IMR-90 (cell line): ENCODE data around the gene TMEM218. TPM values are rescaled to one million over a fixed set of nuclear protein-coding genes. Genes with fewer than 3 reads are reported as not detected.

Experiments used
- ATAC-seq: fragments of 200-7000 bp; cut with Tn5 transposase; 2 replicates; pipeline ENCODE4 v1.9.1; 2020; ENCODE audit warnings: low read depth, mild to moderate bottlenecking, moderate library complexity
- BruUV-seq: library from RNA; stranded (reverse); fragments of 400-500 nt; replicated peaks from 2 replicates; lab custom pipeline; 2021; lab: Mats Ljungman, UMichigan
- CTCF ChIA-PET: fragments of 300-600 bp; formaldehyde crosslinking; extraction: SDS; loops from one replicate; lab custom pipeline; 2021; ENCODE audit warnings: antibody characterized with exemption; lab: Yijun Ruan, JAX
- POLR2A ChIA-PET: fragments of 300-600 bp; sonication (Branson Sonifier 250); formaldehyde crosslinking; loops from one replicate; lab custom pipeline; 2022; ENCODE audit warnings: antibody characterized with exemption; ENCODE audit not compliant: unreplicated experiment; lab: Charles Lee
- DNase-seq: peaks from one replicate; pipeline ENCODE4 v3.0.0; 2013
- H2AFZ ChIP-seq: replicated peaks from 2 replicates; pipeline ENCODE3; 2013; ENCODE audit warnings: low read length, mild to moderate bottlenecking; ENCODE audit not compliant: poor library complexity
- H2AK5ac ChIP-seq: 2 replicates; pipeline ENCODE4 v1.6.1; 2013; ENCODE audit warnings: low read depth, low read length, inconsistent platforms
- H2AK9ac ChIP-seq: replicated peaks from 2 replicates; pipeline ENCODE3; 2013; ENCODE audit warnings: mild to moderate bottlenecking, low read depth, low read length, moderate library complexity; ENCODE audit not compliant: poor library complexity
- H2BK120ac ChIP-seq: 2 replicates; pipeline ENCODE4 v1.6.1; 2013; ENCODE audit warnings: low read depth, low read length, inconsistent platforms
- H2BK15ac ChIP-seq: 3 replicates; pipeline ENCODE4 v1.6.1; 2013; ENCODE audit warnings: low read depth, low read length, inconsistent platforms
- H2BK20ac ChIP-seq: 2 replicates; pipeline ENCODE4 v1.6.1; 2013; ENCODE audit warnings: low read depth, mild to moderate bottlenecking, inconsistent platforms, low read length, moderate library complexity
- H2BK5ac ChIP-seq: 2 replicates; pipeline ENCODE4 v1.6.1; 2013; ENCODE audit warnings: mild to moderate bottlenecking, low read depth, low read length, inconsistent platforms; ENCODE audit not compliant: poor library complexity, severe bottlenecking
- H3K14ac ChIP-seq: replicated peaks from 2 replicates; pipeline ENCODE4 v1.6.1; 2013; ENCODE audit warnings: low read depth, low read length, inconsistent platforms
- H3K18ac ChIP-seq: 2 replicates; pipeline ENCODE4 v1.6.1; 2013; ENCODE audit warnings: low read depth, low read length, control low read depth
- H3K23ac ChIP-seq: 2 replicates; pipeline ENCODE4 v1.6.1; 2013; ENCODE audit warnings: low read depth, low read length, inconsistent platforms
- H3K27ac ChIP-seq: 2 replicates; pipeline ENCODE4 v1.5.1; 2013; ENCODE audit warnings: mild to moderate bottlenecking, control low read depth, low read length; ENCODE audit not compliant: insufficient read depth
- H3K27me3 ChIP-seq: 2 replicates; pipeline ENCODE4 v1.6.1; 2013; ENCODE audit warnings: low read length; ENCODE audit not compliant: control insufficient read depth, insufficient read depth
- H3K36me3 ChIP-seq: 2 replicates; pipeline ENCODE4 v1.6.1; 2013; ENCODE audit warnings: low read length, mixed read lengths; ENCODE audit not compliant: control insufficient read depth, insufficient read depth
- H3K4ac ChIP-seq: 2 replicates; pipeline ENCODE4 v1.6.1; 2013; ENCODE audit warnings: low read depth, low read length, inconsistent platforms
- H3K4me1 ChIP-seq: 2 replicates; pipeline ENCODE4 v1.6.1; 2013; ENCODE audit warnings: low read length, mixed read lengths; ENCODE audit not compliant: control insufficient read depth, insufficient read depth
- H3K4me2 ChIP-seq: 2 replicates; pipeline ENCODE4 v1.6.1; 2013; ENCODE audit warnings: low read depth, mild to moderate bottlenecking, control low read depth, low read length, moderate library complexity
- H3K4me3 ChIP-seq: 2 replicates; pipeline ENCODE4 v1.5.1; 2013; ENCODE audit warnings: low read depth, mild to moderate bottlenecking, control low read depth, low read length, moderate library complexity; ENCODE audit not compliant: insufficient read depth
- H3K56ac ChIP-seq: 2 replicates; pipeline ENCODE4 v1.6.1; 2013; ENCODE audit warnings: low read length, inconsistent platforms; ENCODE audit not compliant: insufficient read depth; ENCODE audit errors: extremely low read depth
- H3K79me1 ChIP-seq, 2 experiments: 2 replicates each; pipeline ENCODE4 v1.6.1; 2013; ENCODE audit warnings: low read length in 2 of 2, inconsistent platforms in 1 of 2, low read depth in 1 of 2
- H3K9ac ChIP-seq: 2 replicates; pipeline ENCODE4 v1.6.1; 2013; ENCODE audit warnings: low read depth, low read length, control low read depth
- H3K9me1 ChIP-seq: 2 replicates; pipeline ENCODE4 v1.6.1; 2013; ENCODE audit warnings: low read length, inconsistent platforms; ENCODE audit not compliant: insufficient read depth
- H3K9me3 ChIP-seq: 2 replicates; pipeline ENCODE4 v1.6.1; 2013; ENCODE audit warnings: low read length; ENCODE audit not compliant: control insufficient read depth, insufficient read depth
- H4K20me1 ChIP-seq: 2 replicates; pipeline ENCODE4 v1.6.1; 2013; ENCODE audit warnings: low read length, inconsistent platforms; ENCODE audit not compliant: insufficient read depth
- H4K5ac ChIP-seq: 2 replicates; pipeline ENCODE4 v1.6.1; 2013; ENCODE audit warnings: mild to moderate bottlenecking, low read depth, low read length, control low read depth
- H4K8ac ChIP-seq, 2 experiments: 2 replicates each; pipeline ENCODE4 v1.6.1; 2013; ENCODE audit warnings: low read depth in 2 of 2, low read length in 2 of 2, control low read depth in 1 of 2, inconsistent platforms in 1 of 2
- H4K91ac ChIP-seq: 2 replicates; pipeline ENCODE4 v1.6.1; 2013; ENCODE audit warnings: low read depth, low read length, inconsistent platforms; ENCODE audit not compliant: insufficient read depth
- BHLHE40 ChIP-seq: fragments of 150-350 bp; IDR thresholded peaks from 2 replicates; pipeline ENCODE4 v1.6.1; 2016; ENCODE audit warnings: mild to moderate bottlenecking, low read depth, low read length
- CHD1 ChIP-seq: IDR thresholded peaks from 2 replicates; pipeline ENCODE4 v1.6.1; 2012; ENCODE audit warnings: low read depth, low read length, improper control_type of control experiment
- FOS ChIP-seq: fragments of 150-350 bp; IDR thresholded peaks from 2 replicates; pipeline ENCODE4 v1.6.1; 2016; ENCODE audit warnings: low read depth, low read length
- USF2 ChIP-seq: fragments of 150-350 bp; IDR thresholded peaks from 2 replicates; pipeline ENCODE4 v1.6.1; 2017; ENCODE audit warnings: mild to moderate bottlenecking, antibody characterized with exemption, low read length, low read depth
- WGBS, 2 experiments: methylation state at CpG; one replicate each; pipeline versions ENCODE4 v1.1.5 to v1.1.7; 2013; ENCODE audit warnings: missing lambda C conversion rate in 2 of 2; ENCODE audit not compliant: insufficient read length in 1 of 2; ENCODE audit errors: extremely low coverage in 2 of 2; 5-methylcytosine and 5-hydroxymethylcytosine counted together
- dilution Hi-C: fragments of 300-500 bp; cut with HindIII; formaldehyde crosslinking; loops from one replicate; pipeline ENCODE4 v1.14.3; 2018; ENCODE audit warnings: low sequenced_read_pairs; ENCODE audit not compliant: unreplicated experiment
- in situ Hi-C: fragments of 300-500 bp; cut with MboI; formaldehyde crosslinking; loops from 3 replicates; pipeline ENCODE4 v1.14.3; 2019; ENCODE audit warnings: low sequenced_read_pairs, inconsistent platforms, mixed read lengths
- intact Hi-C: fragments of 100-400 bp; cut with micrococcal nuclease; formaldehyde crosslinking; loops from 2 replicates; pipeline ENCODE4 v1.10.0; 2022
- polyA plus RNA-seq, 3 experiments: library from polyadenylated mRNA; depleted of rRNA; stranded (reverse); fragments of >200 nt; gene quantifications; 2 replicates each; pipeline ENCODE4 v1.2.3, GENCODE V29; 2012; ENCODE audit warnings: low replicate concordance in 1 of 3
- total RNA-seq: library from RNA; depleted of rRNA; stranded (reverse); fragments of >200 nt; gene quantifications from 2 replicates; pipeline ENCODE4 v1.2.3, GENCODE V29; 2012

The TMEM218 gene
- total and polyA plus RNA-seq, 2 of the 4 experiments (the other 2 are of a cell fraction), result 19.4 to 23.0 TPM

GRCh38 chr11:125148743-125149142, 37.3 kb upstream of the TMEM218 start:
- H2AFZ ChIP-seq, result no peak overlapping the region
- H3K9ac ChIP-seq, result no peak overlapping the region
- POLR2A ChIA-PET, result no interaction called here
- no peak overlapping the region for H3K4me2 ChIP-seq
- no peak overlapping the region for H3K4me3 ChIP-seq
- no peaks in the 10 kb centered on the region; the same call in 1 of the 2 replicates for H3K9me3 ChIP-seq
- H2BK5ac ChIP-seq, result no peak overlapping the region
- no peak overlapping the region for H4K91ac ChIP-seq
- H2AK9ac ChIP-seq, result no peak overlapping the region
- no peak overlapping the region for H3K4ac ChIP-seq
- no peak for TF ChIP-seq BHLHE40
- peak; percentile 46; the same call in 1 of the 2 replicates for TF ChIP-seq USF2
- no peak for TF ChIP-seq FOS
- TF ChIP-seq CHD1, result no peak
- BruUV-seq, result no TSS peak
- no peak overlapping the region for H3K18ac ChIP-seq
- H2AK5ac ChIP-seq, result no peak overlapping the region
- no peak overlapping the region for H3K23ac ChIP-seq
- WGBS, 2 experiments, result 72% methylated on average over 3 of the region's 5 CpGs; no CpG with 5 or more reads in 1 of the 2 experiments
- H3K9me1 ChIP-seq, result no peaks in the 10 kb centered on the region
- no peak overlapping the region for H2BK120ac ChIP-seq
- H3K4me1 ChIP-seq, result no peaks in the 10 kb centered on the region
- H3K79me1 ChIP-seq, result no peaks in the 10 kb centered on the region
- no peak overlapping the region for H2BK15ac ChIP-seq
- no peak overlapping the region for H2BK20ac ChIP-seq
- no peak overlapping the region for H3K14ac ChIP-seq
- H3K27me3 ChIP-seq, result peaks cover 28% of the 10 kb centered on the region
- DNase-seq (no peak), ATAC-seq (no peak)
- no peak overlapping the region for H4K5ac ChIP-seq
- H4K8ac ChIP-seq, result no peak overlapping the region
- H4K20me1 ChIP-seq, result no peaks in the 10 kb centered on the region
- in situ Hi-C loops, result loop anchor here (10.0 kb wide), 1 partner anchor 174 kb away; no protein-coding TSS in a partner anchor
- CTCF ChIA-PET, result no interaction called here
- intact Hi-C loops, result no loop called here
- H3K56ac ChIP-seq, result no peak overlapping the region
- dilution Hi-C loops, result no loop called here
- no peaks in the 10 kb centered on the region for H3K36me3 ChIP-seq
- H3K27ac ChIP-seq, result no peak overlapping the region
